H9 (cell line): ENCODE data around the gene OSBP2. TPM values are rescaled to one million over a fixed set of nuclear protein-coding genes. Genes with fewer than 3 reads are reported as not detected.

ENCODE experiments used
- DNase-seq: peaks from one replicate; pipeline ENCODE4 v3.0.0-alpha.2; 2017
- H2AFZ ChIP-seq: one replicate; pipeline ENCODE4 v1.6.1; 2013; ENCODE audit warnings: mild to moderate bottlenecking, low read length, control low read depth, moderate library complexity
- H2AK5ac ChIP-seq: 2 replicates; pipeline ENCODE4 v1.6.1; 2013; ENCODE audit warnings: low read length, control low read depth, mixed read lengths; ENCODE audit not compliant: insufficient read length
- H2BK120ac ChIP-seq: one replicate; pipeline ENCODE4 v1.6.1; 2013; ENCODE audit warnings: low read depth, mild to moderate bottlenecking, low read length, control low read depth, inconsistent platforms; ENCODE audit not compliant: poor library complexity, severe bottlenecking
- H2BK12ac ChIP-seq: 2 replicates; pipeline ENCODE4 v1.6.1; 2013; ENCODE audit warnings: low read length, control low read depth, mixed read lengths, low read depth; ENCODE audit not compliant: insufficient read length
- H2BK15ac ChIP-seq: 2 replicates; pipeline ENCODE4 v1.6.1; 2013; ENCODE audit warnings: low read depth, low read length, control low read depth
- H2BK20ac ChIP-seq: one replicate; pipeline ENCODE4 v1.6.1; 2013; ENCODE audit warnings: low read depth, mild to moderate bottlenecking, low read length, control low read depth, inconsistent platforms; ENCODE audit not compliant: poor library complexity, severe bottlenecking
- H2BK5ac ChIP-seq: 2 replicates; pipeline ENCODE4 v1.6.1; 2013; ENCODE audit warnings: low read length, control low read depth, mixed read lengths; ENCODE audit not compliant: insufficient read length
- H3K14ac ChIP-seq: 2 replicates; pipeline ENCODE4 v1.6.1; 2013; ENCODE audit warnings: low read length, control low read depth; ENCODE audit not compliant: insufficient read depth
- H3K18ac ChIP-seq: 2 replicates; pipeline ENCODE4 v1.6.1; 2013; ENCODE audit warnings: low read depth, mild to moderate bottlenecking, mixed read lengths, low read length, control low read depth; ENCODE audit not compliant: insufficient read length
- H3K23ac ChIP-seq: 2 replicates; pipeline ENCODE4 v1.6.1; 2013; ENCODE audit warnings: low read length, control low read depth, mixed read lengths, low read depth; ENCODE audit not compliant: insufficient read length
- H3K23me2 ChIP-seq: 2 replicates; pipeline ENCODE4 v1.6.1; 2013; ENCODE audit warnings: low read depth, mild to moderate bottlenecking, mixed read lengths, low read length, control low read depth; ENCODE audit not compliant: insufficient read length, poor library complexity, severe bottlenecking
- H3K27ac ChIP-seq: 2 replicates; pipeline ENCODE4 v1.5.1; 2013; ENCODE audit warnings: low read length, control low read depth, mixed read lengths, low read depth; ENCODE audit not compliant: insufficient read length
- H3K27me3 ChIP-seq: 2 replicates; pipeline ENCODE4 v1.6.1; 2013; ENCODE audit warnings: low read length, control low read depth, inconsistent platforms; ENCODE audit not compliant: insufficient read depth
- H3K4ac ChIP-seq: 2 replicates; pipeline ENCODE4 v1.6.1; 2013; ENCODE audit warnings: low read depth, mild to moderate bottlenecking, control low read depth, inconsistent platforms, low read length, moderate library complexity
- H3K4me1 ChIP-seq: 2 replicates; pipeline ENCODE4 v1.6.1; 2013; ENCODE audit warnings: low read length, control low read depth, inconsistent platforms; ENCODE audit not compliant: insufficient read depth
- H3K4me2 ChIP-seq: 2 replicates; pipeline ENCODE4 v1.6.1; 2013; ENCODE audit warnings: low read length, control low read depth, mixed read lengths; ENCODE audit not compliant: insufficient read length, insufficient read depth
- H3K56ac ChIP-seq: 2 replicates; pipeline ENCODE4 v1.6.1; 2013; ENCODE audit warnings: low read depth, mild to moderate bottlenecking, mixed read lengths, low read length, control low read depth; ENCODE audit not compliant: insufficient read length
- H3K79me1 ChIP-seq: 2 replicates; pipeline ENCODE4 v1.6.1; 2013; ENCODE audit warnings: low read depth, mild to moderate bottlenecking, moderate library complexity, low read length, control low read depth, inconsistent platforms; ENCODE audit not compliant: insufficient read depth, poor library complexity, severe bottlenecking
- H3K79me2 ChIP-seq: 2 replicates; pipeline ENCODE4 v1.6.1; 2013; ENCODE audit warnings: low read length, control low read depth, inconsistent platforms; ENCODE audit not compliant: insufficient read depth
- H3K9ac ChIP-seq: 2 replicates; pipeline ENCODE4 v1.6.1; 2013; ENCODE audit warnings: low read length, control low read depth, mixed read lengths; ENCODE audit not compliant: insufficient read length; ENCODE audit errors: extremely low read depth
- H3K9me3 ChIP-seq: one replicate; pipeline ENCODE4 v1.6.1; 2013; ENCODE audit warnings: low read depth, low read length, inconsistent platforms; ENCODE audit not compliant: control insufficient read depth
- H3T11ph ChIP-seq: one replicate; pipeline ENCODE4 v1.6.1; 2013; ENCODE audit warnings: mild to moderate bottlenecking, low read length, control low read depth, inconsistent platforms
- H4K20me1 ChIP-seq: one replicate; pipeline ENCODE4 v1.6.1; 2013; ENCODE audit not compliant: control insufficient read depth, insufficient read length, insufficient read depth
- H4K5ac ChIP-seq: 2 replicates; pipeline ENCODE4 v1.6.1; 2013; ENCODE audit warnings: low read depth, mild to moderate bottlenecking, mixed read lengths, low read length, control low read depth; ENCODE audit not compliant: insufficient read length
- H4K8ac ChIP-seq: replicated peaks from 2 replicates; pipeline ENCODE4 v1.6.1; 2013; ENCODE audit warnings: low read length, control low read depth, mixed read lengths, low read depth; ENCODE audit not compliant: insufficient read length
- H4K91ac ChIP-seq: 2 replicates; pipeline ENCODE4 v1.6.1; 2013; ENCODE audit warnings: low read depth, mild to moderate bottlenecking, moderate library complexity, mixed read lengths, low read length, control low read depth; ENCODE audit not compliant: insufficient read length
- H3K27ac Mint-ChIP-seq, 3 experiments: 2 replicates in 2 of 3; 3 replicates in 1 of 3; pipeline ENCODE4 v1.8.0; 2020 to 2021; ENCODE audit warnings: mixed read lengths in 3 of 3, mild to moderate bottlenecking in 1 of 3, moderate library complexity in 1 of 3
- H3K27me3 Mint-ChIP-seq: 2 replicates; pipeline ENCODE4 v1.8.0; 2021; ENCODE audit warnings: low read depth, mild to moderate bottlenecking, moderate library complexity, mixed read lengths
- H3K36me3 Mint-ChIP-seq, 3 experiments: 2 replicates in 2 of 3; 3 replicates in 1 of 3; pipeline ENCODE4 v1.8.0; 2020 to 2021; ENCODE audit warnings: low read depth in 3 of 3, mixed read lengths in 3 of 3; ENCODE audit not compliant: insufficient read depth in 1 of 3
- H3K4me1 Mint-ChIP-seq, 2 experiments: 2 replicates each; pipeline ENCODE4 v1.8.0; 2020; ENCODE audit warnings: mixed read lengths in 2 of 2
- H3K4me3 Mint-ChIP-seq, 2 experiments: 2 replicates in 1 of 2; 3 replicates in 1 of 2; pipeline ENCODE4 v1.8.0; 2020 to 2021; ENCODE audit warnings: mild to moderate bottlenecking in 2 of 2, mixed read lengths in 2 of 2, moderate library complexity in 1 of 2
- H3K9me3 Mint-ChIP-seq, 2 experiments: 2 replicates in 1 of 2; 3 replicates in 1 of 2; pipeline ENCODE4 v1.8.0; 2020; ENCODE audit warnings: mild to moderate bottlenecking in 2 of 2, mixed read lengths in 2 of 2, moderate library complexity in 1 of 2
- WGBS: extraction: QIAGEN DNeasy Blood & Tissue Kit; methylation state at CpG from one replicate; pipeline ENCODE4 v1.1.7; 2013; ENCODE audit warnings: missing lambda C conversion rate, low lambda C conversion rate, mixed read lengths; ENCODE audit not compliant: insufficient read length; ENCODE audit errors: extremely low coverage; 5-methylcytosine and 5-hydroxymethylcytosine counted together
- total RNA-seq: library from RNA; stranded (reverse); gene quantifications from 2 replicates; pipeline ENCODE4 v1.2.1, GENCODE V29; 2021
- TF ChIP-seq, protein P1 (sequence below): fragments of 200-600 bp; sonication (generic); conservative IDR thresholded peaks from 3 replicates; pipeline ENCODE4 v1.8.0; 2021; ENCODE audit warnings: antibody characterized with exemption, mild to moderate bottlenecking

The OSBP2 gene
- total RNA-seq, 1 experiment from 2014 or later, result 3.4 TPM

DNA sequence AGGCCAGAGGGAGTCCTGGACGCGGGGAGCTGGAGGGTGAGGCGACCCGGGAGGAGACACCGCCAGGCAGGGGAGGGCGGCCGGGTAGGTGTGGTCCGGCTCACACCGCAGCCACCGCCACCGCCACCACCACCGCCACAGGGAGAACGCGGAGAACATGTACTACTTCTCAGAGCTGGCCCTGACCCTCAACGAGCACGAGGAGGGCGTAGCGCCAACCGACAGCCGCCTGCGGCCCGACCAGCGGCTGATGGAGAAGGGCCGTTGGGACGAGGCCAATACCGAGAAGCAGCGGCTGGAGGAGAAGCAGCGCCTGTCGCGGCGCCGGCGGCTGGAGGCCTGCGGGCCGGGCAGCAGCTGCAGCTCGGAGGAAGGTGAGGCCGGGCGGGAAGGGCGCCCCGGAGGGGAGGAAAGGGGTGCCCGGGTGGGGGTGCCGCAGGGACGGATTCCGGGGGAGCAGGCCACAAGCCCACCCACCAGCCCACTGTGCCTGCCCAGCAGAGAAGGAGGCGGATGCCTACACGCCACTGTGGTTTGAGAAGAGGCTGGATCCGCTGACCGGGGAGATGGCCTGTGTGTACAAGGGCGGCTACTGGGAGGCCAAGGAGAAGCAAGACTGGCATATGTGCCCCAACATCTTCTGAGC lies 211.1 kb downstream of the OSBP2 start:
- H3K23me2 ChIP-seq, result no peaks in the 10 kb centered on the region
- no peaks in the 10 kb centered on the region for H4K20me1 ChIP-seq
- no peak overlapping the region for H2AK5ac ChIP-seq
- H3K23ac ChIP-seq, result no peak overlapping the region
- WGBS, result no CpG with 5 or more reads among the region's 49 CpGs
- Mint-ChIP-seq H3K36me3 (peaks cover 14 to 42% (median 28%) of the 10 kb centered on the region in 3 experiments; a peak in 6 of 7 replicates), H3K27ac (no peak overlapping the region), H3K27me3 (0 out of 2 replicates have a peak, but pooled peaks cover 1% of the 10 kb centered on the region), H3K9me3 (no peaks in the 10 kb centered on the region), H3K4me3 (no peak overlapping the region), H3K4me1 (no peaks in the 10 kb centered on the region)
- H4K5ac ChIP-seq, result no peak overlapping the region
- no peak overlapping the region for H2AFZ ChIP-seq
- H2BK12ac ChIP-seq, result no peak overlapping the region
- no peak overlapping the region for H4K91ac ChIP-seq
- no peak overlapping the region for H3K4me2 ChIP-seq
- TF ChIP-seq, protein P1, sequence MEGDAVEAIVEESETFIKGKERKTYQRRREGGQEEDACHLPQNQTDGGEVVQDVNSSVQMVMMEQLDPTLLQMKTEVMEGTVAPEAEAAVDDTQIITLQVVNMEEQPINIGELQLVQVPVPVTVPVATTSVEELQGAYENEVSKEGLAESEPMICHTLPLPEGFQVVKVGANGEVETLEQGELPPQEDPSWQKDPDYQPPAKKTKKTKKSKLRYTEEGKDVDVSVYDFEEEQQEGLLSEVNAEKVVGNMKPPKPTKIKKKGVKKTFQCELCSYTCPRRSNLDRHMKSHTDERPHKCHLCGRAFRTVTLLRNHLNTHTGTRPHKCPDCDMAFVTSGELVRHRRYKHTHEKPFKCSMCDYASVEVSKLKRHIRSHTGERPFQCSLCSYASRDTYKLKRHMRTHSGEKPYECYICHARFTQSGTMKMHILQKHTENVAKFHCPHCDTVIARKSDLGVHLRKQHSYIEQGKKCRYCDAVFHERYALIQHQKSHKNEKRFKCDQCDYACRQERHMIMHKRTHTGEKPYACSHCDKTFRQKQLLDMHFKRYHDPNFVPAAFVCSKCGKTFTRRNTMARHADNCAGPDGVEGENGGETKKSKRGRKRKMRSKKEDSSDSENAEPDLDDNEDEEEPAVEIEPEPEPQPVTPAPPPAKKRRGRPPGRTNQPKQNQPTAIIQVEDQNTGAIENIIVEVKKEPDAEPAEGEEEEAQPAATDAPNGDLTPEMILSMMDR, result no peak
- no peaks in the 10 kb centered on the region for H3K79me1 ChIP-seq
- H2BK20ac ChIP-seq, result no peak overlapping the region
- H3K27me3 ChIP-seq, result no peaks in the 10 kb centered on the region
- no peak overlapping the region for H3K56ac ChIP-seq
- H3K79me2 ChIP-seq, result no peaks in the 10 kb centered on the region
- no peak overlapping the region for H3K4ac ChIP-seq
- no peak overlapping the region for H4K8ac ChIP-seq
- H3K27ac ChIP-seq, result no peak overlapping the region
- H3K4me1 ChIP-seq, result no peaks in the 10 kb centered on the region
- no peak for DNase-seq
- H3K14ac ChIP-seq, result no peak overlapping the region
- no peak overlapping the region for H2BK120ac ChIP-seq
- H3K9me3 ChIP-seq, result no peaks in the 10 kb centered on the region
- H3K9ac ChIP-seq, result no peak overlapping the region
- H3K18ac ChIP-seq, result no peak overlapping the region
- H2BK15ac ChIP-seq, result no peak overlapping the region
- H3T11ph ChIP-seq, result no peak overlapping the region
- no peak overlapping the region for H2BK5ac ChIP-seq
